Measurements from ENCODE around the gene TBCC. TPM values are rescaled to one million over a fixed set of nuclear protein-coding genes. Genes with fewer than 3 reads are reported as not detected.

The TBCC gene
- total and polyA plus RNA-seq, 2 of the 13 experiments (the other 11 are each of a cell fraction or from before 2014, with no cell fraction given): 14.8 to 36.1 TPM

GRCh38 chr6:42783177-42783875 is 37.4 kb upstream of the TBCC start (continued):
- 0 out of 2 replicates have a peak, but pooled peaks have one; percentile 20 for TF ChIP-seq ZNF484 (CRISPR knock-in tag; IDR thresholded peaks at IDR 0.05; ENCODE audit: borderline replicate concordance, low read depth)
- TF ChIP-seq ZFP36 (IDR thresholded peaks at IDR 0.05; ENCODE audit: borderline replicate concordance, low read depth, low read length, partially characterized antibody): no peak
- TF ChIP-seq BRCA1 (CRISPR knock-in tag; IDR thresholded peaks at IDR 0.05): peak; percentile 86; the same call in 1 of the 2 replicates
- peak; percentile 16; the same call in 1 of the 2 replicates for TF ChIP-seq GFI1 (CRISPR knock-in tag; IDR thresholded peaks at IDR 0.05; ENCODE audit: borderline replicate concordance)
- peak; percentile 84; the same call in 1 of the 2 replicates for TF ChIP-seq ZNF580 (CRISPR knock-in tag; IDR thresholded peaks at IDR 0.05; ENCODE audit: borderline replicate concordance, low read depth)
- peak; percentile 94 for TF ChIP-seq ZNF605 (CRISPR knock-in tag; IDR thresholded peaks at IDR 0.05)
- TF ChIP-seq JDP2 (CRISPR knock-in tag; IDR thresholded peaks at IDR 0.05; ENCODE audit: borderline replicate concordance): no peak
- TF ChIP-seq HNRNPL (IDR thresholded peaks at IDR 0.05; ENCODE audit: low read depth, low read length): peak; percentile 72
- TF ChIP-seq PCBP2 (optimal IDR thresholded peaks at IDR 0.05; ENCODE audit: low read depth, low read length, poor library complexity, severe bottlenecking): peak; percentile 68
- TF ChIP-seq PITX1 (CRISPR knock-in tag; IDR thresholded peaks at IDR 0.05): peak; percentile 43; the same call in 1 of the 2 replicates
- 0 out of 2 replicates have a peak, but pooled peaks have one; percentile 3 for TF ChIP-seq STAG1 (CRISPR knock-in tag; IDR thresholded peaks at IDR 0.05)
- peak; percentile 58 for TF ChIP-seq MED1 (CRISPR knock-in tag; IDR thresholded peaks at IDR 0.05)
- TF ChIP-seq ZNF777 (CRISPR knock-in tag; IDR thresholded peaks at IDR 0.05): peak; percentile 73; the same call in 1 of the 2 replicates
- TF ChIP-seq ZNF280D (CRISPR knock-in tag; IDR thresholded peaks at IDR 0.05): peak; percentile 64; the same call in 1 of the 2 replicates
- no peak for TF ChIP-seq ZNF224 (CRISPR knock-in tag; IDR thresholded peaks at IDR 0.05)
- TF ChIP-seq PRMT3 (CRISPR knock-in tag; IDR thresholded peaks at IDR 0.05; ENCODE audit: borderline replicate concordance, low read depth): peak; percentile 87; the same call in 1 of the 2 replicates
- TF ChIP-seq CEBPB (IDR thresholded peaks at IDR 0.05; ENCODE audit: borderline replicate concordance, low read depth, low read length): no peak
- no peak for TF ChIP-seq SCMH1 (CRISPR knock-in tag; IDR thresholded peaks at IDR 0.05; ENCODE audit: borderline replicate concordance)
- TF ChIP-seq MIER3 (CRISPR knock-in tag; IDR thresholded peaks at IDR 0.05; ENCODE audit: borderline replicate concordance): peak; percentile 16; the same call in 1 of the 2 replicates
- TF ChIP-seq ZNF512B (CRISPR knock-in tag; IDR thresholded peaks at IDR 0.05; ENCODE audit: borderline replicate concordance): no peak
- TF ChIP-seq ZFX (CRISPR knock-in tag; IDR thresholded peaks at IDR 0.05; ENCODE audit: low read depth): peak; percentile 94
- TF ChIP-seq ETV6 (CRISPR knock-in tag; conservative IDR thresholded peaks at IDR 0.05): peak; percentile 93
- peak; percentile 82 for TF ChIP-seq IRX3 (CRISPR knock-in tag; IDR thresholded peaks at IDR 0.05; ENCODE audit: borderline replicate concordance, low read depth)
- peak; percentile 86 for TF ChIP-seq MEIS2 (CRISPR knock-in tag; IDR thresholded peaks at IDR 0.05)
